NCI-H748 treated with DMSO at 0.1 percent for 48 hours (cell line): ENCODE data around the gene NSMCE1.
"Not testable (repeated sequence)": the region's sequence is repeated elsewhere in the genome, so short reads cannot be mapped to it uniquely, and the experiment has no call there.

ENCODE experiments used
- DNase-seq: peaks from one replicate; lab custom pipeline; 2025; lab: John Stamatoyannopoulos, UW

Gene NSMCE1

DNA sequence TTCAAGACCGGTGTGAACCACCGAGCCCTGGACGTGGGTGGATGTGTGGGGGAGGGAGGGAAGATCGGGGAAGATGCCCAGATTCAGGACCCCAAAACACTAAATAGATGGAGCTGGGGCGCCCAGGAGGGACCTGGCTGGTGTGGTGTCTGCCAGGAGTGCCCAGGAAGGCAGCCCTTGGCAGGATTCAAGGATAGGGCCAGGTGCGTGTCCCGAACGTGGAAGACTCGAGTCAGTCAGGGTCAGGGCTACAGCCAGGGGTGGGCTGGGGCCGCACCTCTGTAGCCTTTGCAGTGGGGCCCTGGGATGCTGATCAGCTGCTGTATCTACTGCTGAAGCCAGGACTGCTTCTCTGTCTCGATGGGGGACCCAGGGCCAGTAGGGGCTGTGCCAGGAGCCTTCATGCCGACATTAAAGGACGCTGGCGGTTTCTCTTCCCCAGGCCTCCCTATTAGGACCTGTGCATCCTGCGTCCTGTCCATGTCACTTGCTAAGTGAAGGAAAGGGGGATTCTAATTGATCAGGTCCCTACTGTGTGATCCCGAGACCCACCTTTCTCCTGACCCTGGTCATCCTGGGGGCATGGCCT lies 52.2 kb downstream of the NSMCE1 start:
- DNase-seq: no peak

DNA sequence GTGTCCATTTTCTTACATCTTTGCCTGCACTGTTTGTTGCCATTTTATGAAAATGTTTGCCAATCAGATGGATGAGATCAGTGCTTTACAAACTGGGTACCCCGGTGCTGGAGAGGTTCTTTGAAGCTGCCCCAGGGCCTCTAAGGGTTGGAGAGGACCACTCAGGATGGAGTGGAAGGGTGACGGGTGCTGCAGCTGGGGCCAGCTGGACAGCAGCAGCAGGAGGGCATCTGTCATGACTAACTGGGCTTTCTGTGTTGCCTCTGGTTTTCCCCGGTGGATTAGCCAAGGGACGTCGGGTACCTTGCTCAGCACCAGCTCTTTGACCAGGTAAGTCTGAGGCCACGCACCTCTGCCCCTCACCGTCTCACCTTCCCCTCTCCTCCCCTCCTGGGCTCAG lies 52.9 kb downstream of the NSMCE1 start:
- no peak for DNase-seq

DNA sequence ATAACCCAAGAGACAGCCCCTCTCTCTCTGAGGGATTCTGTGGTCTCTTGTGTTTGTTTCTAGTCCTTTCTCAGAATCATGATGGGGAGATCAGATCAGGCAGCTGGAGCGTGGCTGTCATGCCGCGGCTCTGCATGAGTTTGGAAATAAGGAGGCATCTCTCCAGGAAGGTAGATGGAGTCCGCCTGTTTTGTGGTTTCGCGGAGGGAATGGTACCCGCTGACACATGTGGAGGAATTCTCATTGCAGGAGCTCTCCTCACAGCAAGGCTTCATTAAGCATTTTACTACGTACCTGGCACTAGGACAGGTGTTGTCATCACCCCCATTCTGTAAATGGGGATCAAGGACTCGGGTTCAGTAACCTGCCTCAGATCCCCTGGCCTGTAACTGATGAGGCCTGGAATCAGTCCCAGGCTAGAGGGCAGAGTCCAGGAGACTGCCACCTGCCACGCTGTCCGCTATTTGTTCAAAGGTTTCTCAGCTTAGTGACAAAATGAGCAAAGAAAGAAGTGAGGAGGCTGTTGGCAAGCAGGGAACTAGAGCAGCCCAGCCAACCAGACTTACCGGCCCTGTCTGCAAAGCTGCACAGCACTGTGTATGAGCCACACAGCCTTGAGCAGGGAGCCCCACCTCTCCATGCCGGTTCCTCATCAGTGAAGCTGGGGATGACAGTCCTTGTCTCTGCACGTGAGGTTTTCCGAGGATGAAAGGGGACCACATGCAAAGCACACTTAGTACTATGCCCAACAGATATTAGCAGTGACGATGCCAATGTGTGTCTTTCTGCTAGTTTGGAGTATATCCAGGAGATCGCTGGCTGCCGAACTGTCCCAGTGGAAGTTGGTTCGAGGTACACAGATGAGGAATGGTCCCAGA lies 54.2 kb downstream of the NSMCE1 start:
- no peak for DNase-seq

DNA sequence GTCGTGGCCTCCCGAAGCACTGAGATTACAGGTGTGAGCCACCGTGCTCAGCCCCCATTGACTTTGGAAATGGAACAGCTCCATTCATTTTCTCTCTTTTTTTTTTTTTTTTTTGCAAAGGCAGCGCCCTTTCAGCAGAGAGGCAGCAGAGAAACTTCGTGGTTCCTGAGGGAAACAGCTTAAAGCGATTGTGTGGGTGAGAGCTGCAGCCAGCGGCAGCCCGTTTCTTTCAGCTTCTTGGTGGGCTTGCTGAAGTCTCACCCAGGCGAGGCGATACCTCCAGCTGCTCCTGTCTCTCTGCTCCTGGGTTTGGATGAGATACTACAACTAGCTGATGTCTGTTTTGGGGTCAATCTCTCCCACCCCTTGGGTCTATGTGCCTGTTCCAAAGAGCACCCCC lies 57.5 kb downstream of the NSMCE1 start:
- DNase-seq: no peak

DNA sequence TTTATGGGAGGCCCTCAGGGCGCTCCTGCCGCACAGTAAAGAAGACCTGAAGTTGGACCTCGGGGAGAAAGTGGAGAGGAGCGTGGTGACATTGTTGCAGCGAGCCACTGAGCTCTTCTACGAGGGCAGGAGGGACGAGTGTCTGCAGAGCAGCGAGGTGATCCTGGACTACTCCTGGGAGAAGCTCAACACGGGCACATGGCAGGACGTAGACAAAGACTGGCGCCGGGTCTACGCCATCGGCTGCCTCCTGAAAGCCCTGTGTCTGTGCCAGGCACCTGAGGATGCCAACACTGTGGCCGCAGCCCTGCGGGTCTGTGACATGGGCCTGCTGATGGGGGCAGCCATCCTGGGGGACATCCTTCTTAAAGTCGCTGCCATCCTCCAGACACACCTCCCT lies 58.4 kb downstream of the NSMCE1 start:
- no peak for DNase-seq

DNA sequence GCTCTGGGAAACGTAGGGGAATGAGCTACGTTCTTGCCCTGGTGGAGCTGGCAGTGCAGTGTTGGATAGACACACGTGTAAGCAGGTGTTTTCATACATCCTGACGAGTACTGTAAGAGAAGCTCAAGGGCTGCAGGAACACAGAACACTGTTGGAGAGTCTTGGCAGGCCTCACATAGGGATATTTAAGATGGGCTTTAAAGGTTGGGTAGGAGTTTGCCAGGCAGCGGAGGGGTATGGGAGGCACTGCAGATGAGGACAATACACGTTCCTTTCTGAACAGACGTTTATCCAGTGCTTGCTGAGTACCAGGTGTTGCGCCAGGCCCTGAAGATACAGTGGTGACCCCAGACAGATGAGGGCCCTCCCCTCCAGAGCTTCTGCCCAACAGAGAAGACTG lies 59.0 kb downstream of the NSMCE1 start:
- no peak for DNase-seq

DNA sequence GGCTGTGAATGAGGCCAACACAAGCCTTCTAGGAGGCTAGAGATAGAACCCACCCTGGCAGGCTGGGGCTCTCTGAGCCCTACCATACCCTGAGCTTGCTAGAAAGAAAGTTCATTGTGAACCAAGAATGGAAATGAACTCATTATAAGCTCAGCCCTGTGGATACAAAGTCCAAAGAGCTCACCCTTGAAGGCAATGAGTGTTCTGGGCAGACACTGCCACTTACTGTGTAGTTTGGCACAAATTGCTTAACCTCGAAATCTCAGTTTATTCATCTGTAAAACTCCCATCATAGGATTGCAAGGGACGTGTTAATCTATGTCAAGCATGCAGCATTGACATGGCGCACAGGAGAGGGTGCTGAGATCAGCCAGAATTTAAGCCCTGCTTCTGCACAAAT lies 59.8 kb downstream of the NSMCE1 start:
- DNase-seq: no peak

DNA sequence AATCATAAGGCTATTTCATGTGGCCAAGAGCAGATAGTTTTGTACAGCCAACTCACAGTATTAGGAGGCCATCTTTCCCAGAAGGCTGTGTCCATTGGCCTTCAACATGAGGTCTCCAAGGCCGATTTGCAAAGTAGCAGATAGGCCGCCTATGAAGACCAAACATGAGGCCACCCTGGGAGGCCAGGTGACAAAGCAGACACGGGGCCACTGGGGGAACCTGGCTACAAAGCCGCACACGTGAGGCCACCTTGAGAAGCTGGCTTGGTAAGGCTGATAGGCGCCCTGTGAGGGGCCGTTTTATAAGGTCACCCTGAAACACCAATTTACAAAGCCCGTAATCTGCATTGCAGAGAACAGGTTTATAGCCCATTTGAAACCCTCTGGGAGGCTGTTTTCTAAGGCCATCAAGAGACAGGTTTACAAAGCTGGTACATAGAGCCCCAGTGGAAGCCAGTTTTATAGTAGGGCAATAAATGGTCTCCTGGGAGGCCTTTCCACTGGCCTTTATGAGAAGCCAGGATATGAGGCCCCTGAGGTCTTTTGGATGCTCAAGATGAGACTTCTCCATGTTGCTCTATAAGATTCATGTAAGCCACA lies 60.4 kb downstream of the NSMCE1 start:
- no peak for DNase-seq

DNA sequence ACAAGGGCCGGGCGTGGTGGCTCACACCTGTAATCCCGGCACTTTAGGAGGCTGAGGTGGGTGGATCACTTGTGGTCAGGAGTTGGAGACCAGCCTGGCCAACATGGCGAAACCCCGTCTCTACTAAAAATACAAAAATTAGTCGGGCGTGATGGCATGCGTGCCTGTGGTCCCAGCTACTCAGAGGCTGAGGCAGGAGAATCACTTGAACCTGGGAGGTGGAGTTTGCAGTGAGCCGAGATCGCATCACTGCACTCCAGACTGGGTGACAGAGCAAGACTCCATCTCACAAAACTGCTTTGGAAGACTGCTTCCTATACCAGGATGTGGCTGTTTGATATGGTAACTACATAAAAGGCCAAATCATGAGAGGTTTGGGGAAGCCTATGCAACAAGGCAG lies 61.5 kb downstream of the NSMCE1 start:
- not testable (repeated sequence) for DNase-seq

DNA sequence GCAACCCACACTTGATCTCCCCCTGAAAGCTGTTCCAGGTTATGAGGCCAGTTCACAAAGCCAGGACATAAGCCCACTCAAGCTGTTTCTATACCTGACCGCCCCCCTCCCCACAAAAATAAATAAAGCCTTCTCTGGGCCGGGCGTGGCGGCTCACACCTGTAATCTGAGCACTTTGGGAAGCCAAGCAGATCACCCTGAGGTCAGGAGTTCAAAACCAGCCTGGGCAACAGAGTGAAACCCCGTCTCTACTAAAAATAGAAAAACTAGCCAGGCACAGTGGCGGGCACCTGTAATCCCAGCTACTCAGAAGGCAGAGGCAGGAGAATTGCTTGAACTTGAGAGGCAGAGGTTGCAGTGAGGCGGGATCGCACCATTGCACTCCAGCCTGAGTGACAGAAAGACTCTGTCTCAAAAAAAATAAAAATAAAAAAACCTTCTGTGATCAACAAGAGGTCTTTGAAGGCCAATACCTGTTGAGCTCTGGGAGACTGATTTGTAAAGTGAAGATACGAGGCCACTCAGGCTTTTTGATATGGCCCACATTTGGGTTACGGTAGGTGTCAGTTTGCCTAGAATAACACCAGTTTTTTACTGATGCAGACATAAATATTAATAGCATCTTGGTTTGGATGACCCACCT lies 63.0 kb downstream of the NSMCE1 start:
- no peak for DNase-seq

DNA sequence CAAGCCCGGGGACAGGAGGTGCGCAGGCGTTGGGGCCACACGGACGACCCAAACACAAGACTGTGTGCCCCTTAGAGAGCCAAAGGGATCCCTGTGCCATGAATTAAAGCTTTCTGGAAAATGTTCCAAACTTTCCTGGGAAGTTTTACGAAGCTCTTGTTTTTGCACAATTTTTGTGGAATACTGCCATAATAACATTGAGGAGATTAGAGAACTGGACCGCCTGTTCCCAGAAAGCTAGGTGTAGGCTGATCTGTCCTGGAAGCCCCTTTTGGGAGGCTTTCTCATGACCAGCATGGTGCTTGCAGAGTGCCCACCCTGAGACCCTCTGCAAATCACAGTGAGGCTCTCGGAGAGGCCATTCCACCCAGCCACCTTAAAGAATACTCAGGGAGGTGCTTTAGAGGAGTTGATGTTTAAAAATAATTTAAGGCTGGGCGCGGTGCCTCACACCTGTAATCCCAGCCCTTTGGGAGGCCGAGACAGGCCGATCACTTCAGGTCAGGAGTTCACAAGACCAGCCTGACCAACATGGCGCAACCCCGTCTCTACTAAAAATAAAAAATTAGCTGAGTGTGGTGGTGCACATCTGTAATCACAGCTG lies 64.2 kb downstream of the NSMCE1 start:
- DNase-seq: no peak

DNA sequence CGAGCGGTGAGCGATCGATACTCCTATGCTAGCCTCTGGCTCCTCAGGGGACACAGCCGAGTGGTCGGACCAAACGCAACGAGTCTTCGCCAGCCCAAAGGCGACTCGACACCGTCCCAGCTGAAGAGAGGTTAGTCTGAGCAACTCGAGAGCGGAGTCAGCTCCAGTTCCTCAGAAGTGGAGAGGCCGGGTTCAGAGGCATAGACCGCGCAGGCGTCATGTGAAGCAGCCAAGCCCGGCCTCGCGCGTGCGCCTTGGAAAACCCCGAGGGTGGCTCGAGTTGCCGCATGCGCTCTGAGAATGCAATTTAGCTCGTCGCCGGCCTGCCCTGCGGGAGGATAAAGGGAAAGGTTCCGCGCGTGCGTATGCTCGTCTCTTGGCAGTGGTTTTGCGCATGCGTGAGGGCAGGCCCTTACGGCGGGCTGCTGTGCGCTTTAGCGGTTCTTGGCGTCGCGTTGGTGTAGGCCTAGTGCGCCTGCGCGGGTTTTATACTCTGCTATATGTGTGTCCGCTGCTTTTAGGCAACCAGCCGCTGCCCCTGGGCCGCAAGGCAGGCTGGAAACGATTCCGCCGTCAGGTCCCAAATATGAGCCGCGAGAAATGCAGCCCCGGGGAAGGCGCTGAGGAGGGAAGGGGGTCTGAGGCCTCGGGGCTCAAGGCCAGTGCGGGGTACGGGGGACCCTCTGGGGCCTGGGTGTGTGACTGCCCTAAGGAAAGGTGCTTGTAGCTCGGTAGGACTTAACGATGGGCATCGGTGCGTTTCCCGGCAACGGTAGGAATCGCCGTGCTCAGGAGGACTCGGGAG lies 64.9 kb downstream of the NSMCE1 start, which contains the start of gene KDM8:
Gene KDM8 (plus strand): TSS at position 20 of the 805 bp plus-strand sequence. CDS start 6,598 bp downstream, outside the sequence.
- peak; percentile 96 for DNase-seq

DNA sequence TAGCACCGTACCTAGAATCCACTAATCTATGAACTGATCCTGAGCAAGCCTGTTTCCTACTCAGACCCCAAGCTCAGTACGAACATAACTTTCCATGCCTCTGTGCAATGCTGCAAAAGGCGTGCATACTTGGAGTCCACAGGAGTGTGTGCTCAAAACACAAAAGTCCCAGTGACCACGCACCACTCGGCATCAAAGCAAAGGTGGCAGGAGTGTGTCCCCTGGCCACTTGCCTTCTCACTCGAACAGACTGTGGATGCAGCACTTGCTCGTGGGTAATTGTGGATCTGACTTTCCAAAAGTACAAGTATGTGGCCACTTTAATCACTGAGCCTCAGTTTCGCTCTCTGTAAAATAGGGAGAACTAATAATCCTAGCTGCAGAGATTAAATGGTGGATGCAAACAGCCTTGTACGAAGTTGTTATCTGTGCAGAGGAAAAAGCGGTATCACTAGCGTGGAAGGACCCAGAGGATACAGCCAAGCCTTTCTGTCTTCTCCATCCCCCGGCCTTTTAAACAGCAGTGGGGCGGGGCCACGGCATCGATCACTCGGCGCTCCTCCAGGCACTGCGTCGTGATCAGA lies 65.6 kb downstream of the NSMCE1 start:
- DNase-seq: no peak

DNA sequence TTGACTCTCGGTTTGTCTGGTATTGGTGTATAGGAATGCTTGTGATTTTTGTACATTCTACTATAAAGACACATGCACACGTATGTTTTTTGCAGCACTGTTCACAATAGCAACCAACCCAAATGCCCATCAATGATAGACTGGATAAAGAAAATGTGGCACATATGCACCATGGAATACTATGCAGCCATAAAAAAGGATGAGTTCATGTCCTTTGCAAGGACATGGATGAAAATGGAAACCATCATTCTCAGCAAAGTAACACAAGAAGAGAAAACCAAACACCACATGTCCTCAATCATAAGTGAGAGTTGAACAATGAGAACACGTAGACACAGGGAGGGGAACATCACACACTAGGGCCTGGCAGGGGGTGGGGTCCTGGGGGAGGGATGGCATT lies 67.7 kb downstream of the NSMCE1 start:
- DNase-seq: not testable (repeated sequence)

DNA sequence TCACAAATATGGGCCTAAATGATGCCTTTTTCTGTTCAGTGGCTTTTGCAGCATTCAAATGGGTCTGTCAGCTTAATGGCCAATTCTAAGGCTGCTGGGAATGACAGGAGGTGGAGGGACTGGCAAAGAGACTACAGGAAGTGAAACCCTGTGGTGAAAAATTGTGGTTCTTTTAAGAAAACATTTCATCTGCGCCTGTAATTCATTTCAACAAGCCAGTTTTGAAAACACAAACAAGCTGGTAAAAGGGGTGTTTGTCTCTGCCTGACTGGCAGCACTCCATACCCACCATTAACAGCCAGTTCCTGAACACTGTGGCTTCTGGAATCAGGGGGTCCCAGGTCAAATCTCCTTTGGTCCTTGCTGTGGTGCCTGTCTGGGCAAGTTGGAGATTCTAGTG lies 68.8 kb downstream of the NSMCE1 start:
- no peak for DNase-seq

DNA sequence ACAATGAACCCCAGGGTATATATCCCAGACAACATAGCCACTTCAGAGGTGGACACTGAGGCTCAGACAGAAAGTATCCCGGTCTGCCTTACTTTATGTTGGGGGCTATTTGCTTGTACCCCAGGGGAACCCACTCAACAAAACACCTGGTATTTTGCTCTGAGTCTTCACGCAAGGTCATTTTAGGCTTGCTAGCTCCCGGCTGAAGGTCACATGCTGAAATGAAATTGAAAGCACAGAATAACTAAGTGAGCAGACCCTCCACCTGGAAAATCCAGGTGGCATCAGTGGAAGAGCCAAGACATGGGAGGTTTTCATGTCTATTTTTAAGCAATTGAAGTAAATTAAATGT lies 69.4 kb downstream of the NSMCE1 start:
- no peak for DNase-seq

DNA sequence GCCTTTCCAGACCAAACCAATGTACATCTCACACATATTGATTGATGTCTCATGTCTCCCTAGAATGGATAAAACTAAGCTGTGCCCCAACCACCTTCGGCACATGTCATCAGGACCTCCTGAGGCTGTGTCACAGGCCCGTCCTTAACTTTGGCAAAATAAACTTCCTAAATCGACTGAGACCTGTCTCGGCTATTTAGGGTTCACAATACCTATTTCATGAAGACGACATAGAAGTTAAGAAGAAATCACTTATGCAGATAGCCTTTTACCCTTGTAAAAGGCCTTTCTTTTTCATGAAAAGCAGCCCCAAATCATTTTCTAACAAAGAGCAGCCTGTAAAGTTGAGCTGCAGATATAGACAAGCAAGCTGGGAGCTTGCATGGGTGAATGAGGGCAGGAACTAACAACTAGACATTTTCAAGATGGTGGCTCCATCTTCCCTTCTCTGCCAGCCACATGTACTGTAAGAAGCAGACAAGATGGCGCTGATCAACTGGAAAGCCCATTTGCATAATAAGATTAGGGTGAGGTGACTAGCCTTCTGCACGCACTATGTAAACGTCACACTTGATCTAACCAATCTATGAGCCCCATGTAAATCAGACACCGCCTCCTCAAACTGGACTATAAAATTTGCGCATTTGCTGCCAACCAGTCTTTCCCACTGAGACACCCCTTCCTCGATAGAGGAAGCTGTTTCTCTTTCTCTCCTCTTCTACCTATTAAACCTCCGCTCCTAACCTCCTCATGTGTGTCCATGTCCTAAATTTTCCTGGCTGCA lies 69.9 kb downstream of the NSMCE1 start:
- DNase-seq: no peak

DNA sequence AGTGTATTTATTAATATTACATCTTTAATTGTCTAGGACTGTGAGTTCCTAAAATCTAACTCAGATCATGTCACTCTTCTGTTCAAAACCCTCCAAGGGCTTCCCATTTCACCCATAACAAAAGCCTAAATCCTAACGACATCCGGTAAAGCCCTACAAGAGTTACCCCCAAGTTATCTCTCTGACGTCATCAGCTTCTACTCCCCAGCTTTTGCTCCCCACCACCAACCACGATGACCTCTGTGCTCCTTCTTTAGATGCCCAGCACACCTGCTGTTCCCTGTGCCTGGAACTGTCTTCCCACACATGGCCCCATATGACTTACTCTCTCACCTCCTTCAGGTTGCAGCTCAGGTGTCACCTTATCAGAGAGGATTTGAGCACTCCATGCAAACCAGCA lies 71.6 kb downstream of the NSMCE1 start:
- DNase-seq: no peak

DNA sequence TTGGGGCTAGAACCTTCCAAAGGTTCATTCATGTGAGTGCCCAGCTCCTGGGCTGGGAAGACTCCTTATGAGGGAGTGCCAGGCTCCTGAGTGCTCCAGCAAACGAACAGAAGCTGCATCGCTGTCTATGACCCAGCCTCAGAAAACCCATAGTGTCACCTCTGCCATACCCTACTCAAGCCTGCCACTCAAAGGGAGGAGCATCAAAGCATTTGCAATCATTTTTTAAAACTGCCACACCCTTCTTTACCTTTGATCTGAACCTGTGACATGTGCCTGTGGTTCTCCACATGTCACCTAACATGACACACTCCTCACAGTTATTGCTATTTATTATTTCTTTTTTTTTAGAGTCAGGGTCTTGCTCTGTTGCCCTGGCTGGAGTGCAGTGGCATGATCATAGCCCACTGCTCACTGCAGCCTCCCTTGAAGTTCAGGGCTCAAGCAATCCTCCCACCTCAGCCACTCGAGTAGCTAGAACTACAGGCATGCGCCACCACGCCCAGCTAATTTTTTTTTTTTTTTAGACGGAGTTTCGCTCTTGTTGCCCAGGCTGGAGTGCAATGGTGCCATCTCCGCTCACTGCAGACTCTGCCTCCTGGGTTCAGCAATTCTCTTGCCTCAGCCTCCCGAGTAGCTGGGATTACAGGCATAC lies 72.5 kb downstream of the NSMCE1 start:
- DNase-seq: no peak
